HCT116 (cell line): Measurements from ENCODE around the gene GPX5. TPM values are rescaled to one million over a fixed set of nuclear protein-coding genes. Genes with fewer than 3 reads are reported as not detected.

Experiments used
- ATAC-seq: fragments of 200-7000 bp; cut with Tn5 transposase; 2 replicates; pipeline ENCODE4 v1.9.1; 2020; ENCODE audit warnings: mild to moderate bottlenecking, moderate library complexity
- BruUV-seq: library from RNA; stranded (reverse); fragments of 400-500 nt; replicated peaks from 2 replicates; lab custom pipeline; 2021; lab: Mats Ljungman, UMichigan
- CTCF ChIA-PET: fragments of 300-600 bp; sonication (Branson Sonifier 250); formaldehyde crosslinking; loops from one replicate; lab custom pipeline; 2021; ENCODE audit warnings: antibody characterized with exemption; lab: Charles Lee
- POLR2A ChIA-PET: fragments of 300-600, 350-600 bp; sonication (Branson Sonifier 250); formaldehyde crosslinking; loops from one replicate; lab custom pipeline; 2021; ENCODE audit warnings: antibody characterized with exemption; lab: Charles Lee
- RAD21 ChIA-PET, 2 experiments: fragments of 300-600 bp; sonication (Branson Sonifier 250); formaldehyde crosslinking; loops; one replicate each; lab custom pipeline; 2023; ENCODE audit warnings: low total read pairs in 2 of 2; ENCODE audit not compliant: uncharacterized antibody in 2 of 2, unreplicated experiment in 2 of 2, low non-redundant PET in 1 of 2; lab: Charles Lee
- DNase-seq: peaks from one replicate; pipeline ENCODE4 v3.0.0-alpha.2; 2010; ENCODE audit warnings: low read depth, low spot score
- H2AFZ ChIP-seq: fragments of 200-600 bp; shearing (Covaris generic), sonication (generic); 2 replicates; pipeline ENCODE4 v1.6.1; 2017; ENCODE audit warnings: low read depth, mixed run types, mixed read lengths, antibody characterized with exemption, low read length; ENCODE audit not compliant: poor library complexity, severe bottlenecking
- H3K27ac ChIP-seq: 2 replicates; pipeline ENCODE4 v1.5.1; 2012; ENCODE audit warnings: low read depth, low read length
- H3K27me3 ChIP-seq: fragments of 200-600 bp; sonication (generic); 2 replicates; pipeline ENCODE4 v1.6.1; 2016; ENCODE audit warnings: mixed run types, low read length, mixed read lengths; ENCODE audit not compliant: insufficient read depth
- H3K36me3 ChIP-seq, 2 experiments: fragments of 200-500 bp in 1 of 2; fragments of 200-600 bp in 1 of 2; sonication (Bioruptor generic) in 1 of 2; sonication (generic) in 1 of 2; 2 replicates each; pipeline versions ENCODE4 v1.5.1 to v1.6.1; 2014 to 2016; ENCODE audit warnings: low read length in 2 of 2, inconsistent platforms in 1 of 2, mixed read lengths in 1 of 2, mixed run types in 1 of 2; ENCODE audit not compliant: insufficient read depth in 2 of 2, control insufficient read depth in 1 of 2
- H3K4me1 ChIP-seq, 2 experiments: fragments of 200-600 bp in 1 of 2; sonication (generic) in 1 of 2; 2 replicates each; pipeline versions ENCODE4 v1.5.1 to v1.6.1; 2012 to 2017; ENCODE audit warnings: low read length in 2 of 2, inconsistent platforms in 1 of 2, mild to moderate bottlenecking in 1 of 2, mixed read lengths in 1 of 2, mixed run types in 1 of 2, moderate library complexity in 1 of 2; ENCODE audit not compliant: insufficient read depth in 2 of 2, control insufficient read depth in 1 of 2
- H3K4me2 ChIP-seq: fragments of 200-600 bp; sonication (generic); 2 replicates; pipeline ENCODE4 v1.6.1; 2017; ENCODE audit warnings: mixed run types, low read length, mixed read lengths
- H3K4me3 ChIP-seq, 2 experiments: fragments of 200-600 bp in 1 of 2; sonication (generic) in 1 of 2; replicated peaks in 1 of 2; 2 replicates each; pipeline ENCODE4 v1.5.1; 2011 to 2016; ENCODE audit warnings: low read length in 2 of 2, control low read depth in 1 of 2, low read depth in 1 of 2, mild to moderate bottlenecking in 1 of 2, mixed read lengths in 1 of 2, mixed run types in 1 of 2
- H3K79me2 ChIP-seq: fragments of 200-600 bp; sonication (generic); 2 replicates; pipeline ENCODE4 v1.6.1; 2017; ENCODE audit warnings: mild to moderate bottlenecking, mixed run types, low read length, moderate library complexity, mixed read lengths; ENCODE audit not compliant: insufficient read depth
- H3K9ac ChIP-seq: fragments of 200-600 bp; sonication (generic); 2 replicates; pipeline ENCODE4 v1.6.1; 2016; ENCODE audit warnings: low read length, mixed read lengths
- H3K9me2 ChIP-seq: fragments of 200-600 bp; sonication (generic), shearing (Covaris generic); 2 replicates; pipeline ENCODE4 v1.6.1; 2017; ENCODE audit warnings: mixed run types, mild to moderate bottlenecking, moderate library complexity; ENCODE audit not compliant: insufficient read depth
- H3K9me3 ChIP-seq, 2 experiments: fragments of 200-500 bp in 1 of 2; fragments of 200-600 bp in 1 of 2; sonication (Bioruptor generic) in 1 of 2; sonication (generic) in 1 of 2; 2 replicates each; pipeline ENCODE4 v1.6.1; 2014 to 2017; ENCODE audit warnings: low read length in 2 of 2, mixed read lengths in 2 of 2, inconsistent platforms in 1 of 2, low read depth in 1 of 2, mild to moderate bottlenecking in 1 of 2, mixed run types in 1 of 2, moderate library complexity in 1 of 2; ENCODE audit not compliant: control insufficient read depth in 1 of 2, insufficient read depth in 1 of 2
- H4K20me1 ChIP-seq: fragments of 200-600 bp; sonication (generic), shearing (Covaris generic); 2 replicates; pipeline ENCODE4 v1.6.1; 2017; ENCODE audit warnings: mixed run types, mild to moderate bottlenecking, moderate library complexity; ENCODE audit not compliant: insufficient read depth
- CBX3 ChIP-seq: IDR thresholded peaks from 2 replicates; pipeline ENCODE4 v1.6.1; 2012; ENCODE audit warnings: low read depth
- CEBPB ChIP-seq: IDR thresholded peaks from 2 replicates; pipeline ENCODE4 v1.6.1; 2012; ENCODE audit warnings: low read depth
- EGR1 ChIP-seq: IDR thresholded peaks from 2 replicates; pipeline ENCODE4 v1.6.1; 2012; ENCODE audit warnings: low read depth
- ELF1 ChIP-seq: IDR thresholded peaks from 2 replicates; pipeline ENCODE4 v1.6.1; 2012; ENCODE audit warnings: low read depth, borderline replicate concordance
- EZH2 ChIP-seq: fragments of 200-600 bp; sonication (generic); IDR thresholded peaks from 2 replicates; pipeline ENCODE4 v1.6.1; 2017; ENCODE audit warnings: antibody characterized with exemption, mixed run types
- FOSL1 ChIP-seq: IDR thresholded peaks from 2 replicates; pipeline ENCODE4 v1.6.1; 2012; ENCODE audit warnings: low read depth
- POLR2A ChIP-seq: IDR thresholded peaks from 2 replicates; pipeline ENCODE4 v1.7.0; 2011; ENCODE audit warnings: borderline replicate concordance; ENCODE audit not compliant: insufficient read depth, insufficient read length; ENCODE audit errors: extremely low read depth
- POLR2AphosphoS5 ChIP-seq: IDR thresholded peaks from 2 replicates; pipeline ENCODE4 v1.6.1; 2011; ENCODE audit warnings: mild to moderate bottlenecking, low read depth, low read length, moderate library complexity
- RAD21 ChIP-seq: IDR thresholded peaks from 2 replicates; pipeline ENCODE4 v1.6.1; 2012; ENCODE audit warnings: low read depth, mild to moderate bottlenecking
- SRF ChIP-seq: IDR thresholded peaks from 2 replicates; pipeline ENCODE4 v1.6.1; 2012; ENCODE audit warnings: low read depth
- TCF7L2 ChIP-seq: IDR thresholded peaks from 2 replicates; pipeline ENCODE4 v1.7.0; 2011; ENCODE audit warnings: borderline replicate concordance, inconsistent platforms; ENCODE audit not compliant: insufficient read depth, insufficient read length; ENCODE audit errors: extremely low read depth
- YY1 ChIP-seq: IDR thresholded peaks from 2 replicates; pipeline ENCODE4 v1.6.1; 2011; ENCODE audit warnings: low read length, low read depth, moderate library complexity, mild to moderate bottlenecking; ENCODE audit not compliant: insufficient replicate concordance; ENCODE audit errors: extremely low read depth
- ZFX ChIP-seq: fragments of 450-650 bp; IDR thresholded peaks from 2 replicates; pipeline ENCODE4 v1.6.1; 2017
- ZNF274 ChIP-seq: fragments of 200-500 bp; sonication (Bioruptor generic); IDR thresholded peaks from 2 replicates; pipeline ENCODE4 v1.6.1; 2014; ENCODE audit warnings: mild to moderate bottlenecking, low read depth, low read length, inconsistent platforms
- intact Hi-C: fragments of 100-400 bp; cut with micrococcal nuclease; formaldehyde crosslinking; loops from 2 replicates; pipeline ENCODE4 v1.10.0; 2022
- total RNA-seq: library from RNA; stranded (reverse); gene quantifications from one replicate; pipeline ENCODE4 v1.2.1, GENCODE V29; 2021; ENCODE audit not compliant: unreplicated experiment
- TF ChIP-seq, protein P1 (sequence below), 3 experiments: fragments of 200-600 bp in 1 of 3; sonication (generic) in 1 of 3; IDR thresholded peaks in 2 of 3; conservative IDR thresholded peaks in 1 of 3; 2 replicates each; pipeline ENCODE4 v1.5.1; 2012 to 2017; ENCODE audit warnings: low read depth in 2 of 3, low read length in 2 of 3, antibody characterized with exemption in 1 of 3, borderline replicate concordance in 1 of 3, control low read depth in 1 of 3, mild to moderate bottlenecking in 1 of 3, mixed read lengths in 1 of 3, mixed run types in 1 of 3, moderate library complexity in 1 of 3; ENCODE audit not compliant: insufficient read depth in 1 of 3
- TF ChIP-seq, protein P2 (sequence below): IDR thresholded peaks from 2 replicates; pipeline ENCODE4 v1.6.1; 2011; ENCODE audit warnings: mild to moderate bottlenecking, low read length, moderate library complexity; ENCODE audit not compliant: insufficient replicate concordance; ENCODE audit errors: extremely low read depth

GPX5 gene
- total RNA-seq, 1 experiment from 2014 or later, result not detected

DNA sequence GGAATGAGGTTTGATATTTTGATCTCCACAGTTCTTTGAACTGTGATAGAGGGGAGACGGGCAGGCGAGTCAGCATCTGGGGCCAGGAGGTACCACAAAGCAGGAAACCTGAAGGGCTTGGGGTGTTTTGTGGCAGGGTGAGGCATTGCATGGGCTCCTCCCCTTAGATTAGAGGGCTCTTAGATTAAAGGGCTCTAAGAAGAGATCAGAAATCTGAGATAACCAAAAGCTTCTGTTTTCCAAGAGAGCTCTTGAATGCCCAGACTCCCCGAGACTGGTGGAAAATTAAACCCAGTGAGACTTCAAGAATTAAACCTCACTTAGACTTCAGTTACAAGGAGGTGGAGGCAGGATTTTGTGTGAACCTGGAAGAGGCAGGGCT, 2.4 kb upstream of the GPX5 start:
- peak overlapping the region; percentile 72 for H2AFZ ChIP-seq
- no peak overlapping the region for H3K4me3 ChIP-seq
- H3K27ac ChIP-seq, result no peak overlapping the region
- DNase-seq (no peak), ATAC-seq (peak; percentile 88)
- TF ChIP-seq, protein P1, sequence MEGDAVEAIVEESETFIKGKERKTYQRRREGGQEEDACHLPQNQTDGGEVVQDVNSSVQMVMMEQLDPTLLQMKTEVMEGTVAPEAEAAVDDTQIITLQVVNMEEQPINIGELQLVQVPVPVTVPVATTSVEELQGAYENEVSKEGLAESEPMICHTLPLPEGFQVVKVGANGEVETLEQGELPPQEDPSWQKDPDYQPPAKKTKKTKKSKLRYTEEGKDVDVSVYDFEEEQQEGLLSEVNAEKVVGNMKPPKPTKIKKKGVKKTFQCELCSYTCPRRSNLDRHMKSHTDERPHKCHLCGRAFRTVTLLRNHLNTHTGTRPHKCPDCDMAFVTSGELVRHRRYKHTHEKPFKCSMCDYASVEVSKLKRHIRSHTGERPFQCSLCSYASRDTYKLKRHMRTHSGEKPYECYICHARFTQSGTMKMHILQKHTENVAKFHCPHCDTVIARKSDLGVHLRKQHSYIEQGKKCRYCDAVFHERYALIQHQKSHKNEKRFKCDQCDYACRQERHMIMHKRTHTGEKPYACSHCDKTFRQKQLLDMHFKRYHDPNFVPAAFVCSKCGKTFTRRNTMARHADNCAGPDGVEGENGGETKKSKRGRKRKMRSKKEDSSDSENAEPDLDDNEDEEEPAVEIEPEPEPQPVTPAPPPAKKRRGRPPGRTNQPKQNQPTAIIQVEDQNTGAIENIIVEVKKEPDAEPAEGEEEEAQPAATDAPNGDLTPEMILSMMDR (IDR thresholded peaks at IDR 0.05 in 2 of 3, conservative IDR thresholded peaks at IDR 0.05 in 1 of 3; ENCODE audit: borderline replicate concordance in 1 of 3, insufficient read depth in 1 of 3, low read depth in 2 of 3, low read length in 2 of 3), result no peak
- no peak for TF ChIP-seq EZH2
- no peak for TF ChIP-seq CBX3
- no peak for TF ChIP-seq ZFX
- TF ChIP-seq SRF, result no peak
- no peak for TF ChIP-seq POLR2A
- TF ChIP-seq, protein P2, sequence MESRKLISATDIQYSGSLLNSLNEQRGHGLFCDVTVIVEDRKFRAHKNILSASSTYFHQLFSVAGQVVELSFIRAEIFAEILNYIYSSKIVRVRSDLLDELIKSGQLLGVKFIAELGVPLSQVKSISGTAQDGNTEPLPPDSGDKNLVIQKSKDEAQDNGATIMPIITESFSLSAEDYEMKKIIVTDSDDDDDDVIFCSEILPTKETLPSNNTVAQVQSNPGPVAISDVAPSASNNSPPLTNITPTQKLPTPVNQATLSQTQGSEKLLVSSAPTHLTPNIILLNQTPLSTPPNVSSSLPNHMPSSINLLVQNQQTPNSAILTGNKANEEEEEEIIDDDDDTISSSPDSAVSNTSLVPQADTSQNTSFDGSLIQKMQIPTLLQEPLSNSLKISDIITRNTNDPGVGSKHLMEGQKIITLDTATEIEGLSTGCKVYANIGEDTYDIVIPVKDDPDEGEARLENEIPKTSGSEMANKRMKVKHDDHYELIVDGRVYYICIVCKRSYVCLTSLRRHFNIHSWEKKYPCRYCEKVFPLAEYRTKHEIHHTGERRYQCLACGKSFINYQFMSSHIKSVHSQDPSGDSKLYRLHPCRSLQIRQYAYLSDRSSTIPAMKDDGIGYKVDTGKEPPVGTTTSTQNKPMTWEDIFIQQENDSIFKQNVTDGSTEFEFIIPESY, result no peak
- no peak for TF ChIP-seq CEBPB
- TF ChIP-seq YY1, result no peak
- TF ChIP-seq RAD21, result no peak
- no peak for TF ChIP-seq POLR2AphosphoS5
- no peak for TF ChIP-seq FOSL1
- TF ChIP-seq EGR1, result no peak
- TF ChIP-seq TCF7L2, result no peak
- no peak for TF ChIP-seq ELF1
- no peak for TF ChIP-seq ZNF274
- no peaks in the 10 kb centered on the region for H3K79me2 ChIP-seq
- intact Hi-C loops, result no loop called here
- ChIA-PET POLR2A (no interaction called here), CTCF (interaction anchor here (1.4 kb wide), 1 partner anchor 8 kb away, joined by 4 read pairs; no protein-coding TSS in a partner anchor), RAD21 (no interaction called here)
- H3K9me3 ChIP-seq, result no peaks in the 10 kb centered on the region
- H4K20me1 ChIP-seq, result no peaks in the 10 kb centered on the region
- H3K4me1 ChIP-seq, result peaks cover 6 to 7% of the 10 kb centered on the region in 2 experiments; a peak in 2 of 4 replicates
- H3K27me3 ChIP-seq, result no peaks in the 10 kb centered on the region
- H3K36me3 ChIP-seq, result no peaks in the 10 kb centered on the region
- BruUV-seq, result no TSS peak
- no peak overlapping the region for H3K4me2 ChIP-seq
- H3K9me2 ChIP-seq, result no peaks in the 10 kb centered on the region
- no peak overlapping the region for H3K9ac ChIP-seq
